ENCODE results near the gene ZFYVE21. TPM values are rescaled to one million over a fixed set of nuclear protein-coding genes. Genes with fewer than 3 reads are reported as not detected.

Gene ZFYVE21
- total RNA-seq, 1 donor from 2014 or later: 53.9 TPM

DNA sequence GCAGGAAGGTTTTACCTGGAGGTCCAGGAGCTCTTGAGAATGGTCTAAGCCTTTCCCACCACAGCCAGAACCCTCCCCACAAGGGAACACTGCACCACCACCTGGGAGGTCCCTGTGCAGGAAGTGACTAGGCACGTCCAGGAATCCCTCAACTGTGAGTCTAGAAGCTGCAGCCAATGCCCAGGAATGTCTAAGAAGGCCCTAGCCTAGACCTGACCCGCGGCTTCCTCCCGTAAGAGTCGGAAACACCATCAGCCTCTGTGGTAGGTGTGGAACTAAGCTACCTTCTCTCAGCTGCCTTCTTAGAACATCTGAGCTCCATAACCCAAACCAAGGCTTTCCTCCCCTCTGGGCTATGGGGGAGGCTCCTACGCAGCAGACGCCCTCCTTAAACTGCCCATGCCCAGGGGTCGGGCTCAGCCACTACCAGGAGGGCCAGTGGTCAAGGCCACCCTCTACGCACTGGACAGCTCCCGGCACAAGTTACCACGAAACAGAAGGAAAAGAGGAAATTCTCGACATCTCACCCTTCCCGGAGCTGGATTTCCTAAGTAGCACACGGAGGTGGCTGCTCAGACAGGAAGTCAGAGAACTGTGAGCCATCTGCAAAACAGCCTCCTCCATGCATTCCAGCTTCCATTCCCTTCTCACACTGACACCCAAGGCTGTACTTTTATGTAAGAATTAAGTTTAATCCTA lies 25.5 kb downstream of the ZFYVE21 start:
- TF ChIP-seq, protein P1, sequence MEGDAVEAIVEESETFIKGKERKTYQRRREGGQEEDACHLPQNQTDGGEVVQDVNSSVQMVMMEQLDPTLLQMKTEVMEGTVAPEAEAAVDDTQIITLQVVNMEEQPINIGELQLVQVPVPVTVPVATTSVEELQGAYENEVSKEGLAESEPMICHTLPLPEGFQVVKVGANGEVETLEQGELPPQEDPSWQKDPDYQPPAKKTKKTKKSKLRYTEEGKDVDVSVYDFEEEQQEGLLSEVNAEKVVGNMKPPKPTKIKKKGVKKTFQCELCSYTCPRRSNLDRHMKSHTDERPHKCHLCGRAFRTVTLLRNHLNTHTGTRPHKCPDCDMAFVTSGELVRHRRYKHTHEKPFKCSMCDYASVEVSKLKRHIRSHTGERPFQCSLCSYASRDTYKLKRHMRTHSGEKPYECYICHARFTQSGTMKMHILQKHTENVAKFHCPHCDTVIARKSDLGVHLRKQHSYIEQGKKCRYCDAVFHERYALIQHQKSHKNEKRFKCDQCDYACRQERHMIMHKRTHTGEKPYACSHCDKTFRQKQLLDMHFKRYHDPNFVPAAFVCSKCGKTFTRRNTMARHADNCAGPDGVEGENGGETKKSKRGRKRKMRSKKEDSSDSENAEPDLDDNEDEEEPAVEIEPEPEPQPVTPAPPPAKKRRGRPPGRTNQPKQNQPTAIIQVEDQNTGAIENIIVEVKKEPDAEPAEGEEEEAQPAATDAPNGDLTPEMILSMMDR (IDR thresholded peaks at IDR 0.05; ENCODE audit: insufficient read depth, low read length, poor library complexity, severe bottlenecking): no peak

DNA sequence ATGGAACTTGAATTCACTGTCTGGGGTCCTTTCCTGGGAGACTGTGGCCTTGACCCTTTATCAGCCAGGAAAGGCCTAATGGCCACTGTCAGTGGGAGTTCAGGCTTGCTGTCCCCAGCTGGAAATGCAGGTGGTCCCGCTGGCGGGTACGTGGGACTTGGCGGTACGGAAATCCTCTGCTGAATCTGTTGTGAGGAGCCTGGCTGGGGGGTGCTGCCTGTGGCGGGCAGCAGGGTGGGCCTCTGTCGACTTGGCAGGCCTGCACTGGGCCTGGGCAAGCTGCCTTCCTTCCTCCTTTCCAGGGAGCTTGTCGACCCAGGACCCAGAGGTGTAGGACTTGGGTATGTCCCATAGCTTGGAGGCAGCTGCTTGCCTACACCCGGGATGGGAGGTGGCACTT lies 26.3 kb downstream of the ZFYVE21 start:
- TF ChIP-seq, protein P1 (IDR thresholded peaks at IDR 0.05; ENCODE audit: insufficient read depth, low read length, poor library complexity, severe bottlenecking): no peak
- no peak overlapping the region for H3K4me3 ChIP-seq (ENCODE audit: low read depth, low read length)

More for the DNA sequence above, 25.5 kb downstream of the ZFYVE21 start:
- no peak for DNase-seq (ENCODE audit: low read depth)
- H3K4me3 ChIP-seq (ENCODE audit: low read depth, low read length): no peak overlapping the region
- peaks cover 2% of the 10 kb centered on the region for H3K36me3 ChIP-seq (ENCODE audit: control insufficient read depth, insufficient read depth, low read length)
- no peaks in the 10 kb centered on the region for H3K27me3 ChIP-seq (ENCODE audit: control insufficient read depth, insufficient read depth, low read length)

DNA sequence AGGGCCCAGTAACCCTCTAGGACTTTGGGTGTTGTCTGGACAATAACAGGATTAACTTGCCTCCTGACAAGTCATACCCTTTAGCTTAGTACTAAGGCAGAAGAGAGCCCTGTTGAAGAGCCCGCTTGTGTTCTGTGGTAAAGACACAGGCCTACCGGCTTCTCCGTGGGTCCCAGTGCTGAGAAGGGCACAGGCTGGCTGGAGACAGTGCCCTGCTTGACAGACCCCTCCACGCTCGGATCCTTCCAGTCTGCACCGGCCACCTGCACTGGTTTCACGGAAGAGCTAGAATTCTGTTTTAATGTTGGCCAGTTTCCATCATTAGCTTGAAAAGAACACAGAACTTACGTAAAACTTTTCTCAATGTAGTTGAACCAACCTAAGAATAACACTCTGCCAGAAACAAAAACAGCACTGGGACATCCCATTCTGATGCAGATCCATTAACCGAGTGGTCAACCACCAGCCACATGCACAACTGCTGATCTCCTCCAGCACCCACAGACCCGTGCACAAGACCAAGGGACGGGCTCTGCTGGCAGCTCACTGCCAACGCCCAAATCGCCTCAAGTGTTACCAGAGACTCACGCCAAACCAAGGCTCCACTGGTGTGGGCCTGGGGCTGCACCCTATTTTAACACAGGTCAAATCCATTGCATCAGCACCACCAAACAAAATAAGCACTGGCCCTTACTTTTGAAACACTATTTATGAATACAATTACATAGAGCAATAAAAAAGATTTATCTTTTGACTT lies 27.1 kb downstream of the ZFYVE21 start:
- TF ChIP-seq, protein P1 (IDR thresholded peaks at IDR 0.05; ENCODE audit: insufficient read depth, low read length, poor library complexity, severe bottlenecking): no peak
- H3K27me3 ChIP-seq (ENCODE audit: control insufficient read depth, insufficient read depth, low read length): no peaks in the 10 kb centered on the region
- no peaks in the 10 kb centered on the region for H3K36me3 ChIP-seq (ENCODE audit: control insufficient read depth, insufficient read depth, low read length)
- DNase-seq (ENCODE audit: low read depth): no peak
- no peak overlapping the region for H3K4me3 ChIP-seq (ENCODE audit: low read depth, low read length)

More for the DNA sequence above, 26.3 kb downstream of the ZFYVE21 start:
- no peak for DNase-seq (ENCODE audit: low read depth)
- Histone ChIP-seq H3K27me3 (ENCODE audit: control insufficient read depth, insufficient read depth, low read length) (no peaks in the 10 kb centered on the region), H3K36me3 (ENCODE audit: control insufficient read depth, insufficient read depth, low read length) (peaks cover 2% of the 10 kb centered on the region)

DNA sequence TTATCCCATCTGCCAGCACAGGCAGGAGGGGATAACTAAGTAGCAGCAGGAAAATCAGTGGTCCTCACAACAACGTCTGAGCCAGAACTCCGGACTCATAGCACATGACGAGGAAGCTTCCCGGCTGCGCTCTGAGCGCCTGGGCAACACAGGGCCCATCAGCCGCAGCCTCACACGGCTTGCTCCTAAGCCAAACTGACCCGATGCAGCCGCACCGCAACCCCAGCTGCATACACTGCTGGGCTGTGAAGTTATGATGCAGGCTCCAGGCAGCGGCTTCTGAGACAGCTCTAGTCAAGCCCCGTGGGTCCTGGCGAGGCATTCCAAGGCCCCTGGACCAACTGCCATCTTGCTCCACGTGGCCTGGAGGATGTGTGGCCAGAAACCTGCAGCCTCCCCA lies 28.1 kb downstream of the ZFYVE21 start:
- Histone ChIP-seq H3K36me3 (ENCODE audit: control insufficient read depth, insufficient read depth, low read length) (no peaks in the 10 kb centered on the region), H3K27me3 (ENCODE audit: control insufficient read depth, insufficient read depth, low read length) (no peaks in the 10 kb centered on the region), H3K4me3 (ENCODE audit: low read depth, low read length) (no peak overlapping the region)
- no peak for DNase-seq (ENCODE audit: low read depth)
- TF ChIP-seq, protein P1 (IDR thresholded peaks at IDR 0.05; ENCODE audit: insufficient read depth, low read length, poor library complexity, severe bottlenecking): no peak

DNA sequence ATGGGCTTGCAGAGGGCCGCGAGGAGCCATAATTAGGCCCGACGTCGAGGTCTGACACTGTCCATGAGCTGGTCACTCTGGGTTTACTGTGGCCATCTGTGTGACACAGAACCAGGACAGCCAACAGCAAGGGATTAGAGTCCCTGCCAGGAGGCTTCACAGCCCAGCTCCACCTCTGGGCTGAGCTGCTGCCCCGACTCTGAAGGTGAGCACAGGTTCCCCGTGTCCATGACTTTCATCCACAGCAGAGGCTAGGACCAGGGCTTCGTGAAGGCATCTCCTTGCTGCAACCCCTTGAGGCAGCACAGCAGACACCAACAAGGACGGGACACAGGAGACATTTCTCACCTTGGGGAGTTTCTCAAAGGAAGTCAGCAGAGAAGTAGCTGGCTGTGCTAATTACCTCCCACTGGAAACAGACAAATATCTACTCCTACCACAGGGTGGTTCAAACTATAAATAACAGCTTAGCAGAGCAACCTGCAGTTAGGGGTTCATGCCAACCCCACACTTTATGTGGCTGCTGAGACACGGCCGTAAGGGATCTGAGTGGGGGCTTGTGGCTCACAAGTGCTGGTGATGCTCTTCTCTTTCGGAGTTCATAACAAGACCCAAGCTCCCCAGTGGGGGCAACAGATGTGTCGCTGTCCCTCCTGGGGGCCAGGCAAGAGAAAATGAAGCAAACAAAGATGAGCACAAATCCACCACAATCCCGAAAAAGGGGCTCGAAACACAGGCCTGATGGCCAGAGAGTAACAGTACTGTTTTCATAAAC lies 29.2 kb downstream of the ZFYVE21 start:
- TF ChIP-seq, protein P1 (IDR thresholded peaks at IDR 0.05; ENCODE audit: insufficient read depth, low read length, poor library complexity, severe bottlenecking): no peak
- DNase-seq (ENCODE audit: low read depth): no peak
- H3K36me3 ChIP-seq (ENCODE audit: control insufficient read depth, insufficient read depth, low read length): no peaks in the 10 kb centered on the region
- no peaks in the 10 kb centered on the region for H3K27me3 ChIP-seq (ENCODE audit: control insufficient read depth, insufficient read depth, low read length)
- no peak overlapping the region for H3K4me3 ChIP-seq (ENCODE audit: low read depth, low read length)
